CD4-positive, CD25-positive, alpha-beta regulatory T cell (primary cell): ENCODE measurements around the gene SAMD9L. TPM values are rescaled to one million over a fixed set of nuclear protein-coding genes. Genes with fewer than 3 reads are reported as not detected.
"Not testable (repeated sequence)": the region's sequence is repeated elsewhere in the genome, so short reads cannot be mapped to it uniquely, and the experiment has no call there.

Source experiments
- ATAC-seq, 2 donors: fragments of 150-1000 bp; cut with Tn5 transposase; one replicate each; pipeline ENCODE4 v1.10.0; 2021; ENCODE audit warnings: low read depth in 2 of 2, moderate number of reproducible peaks in 2 of 2, moderate library complexity in 1 of 2
- DNase-seq, 3 donors: peaks; one replicate each; pipeline versions ENCODE4 v3.0.0 to v3.0.0-alpha.2; 2012 to 2022; ENCODE audit warnings: mixed read lengths in 1 of 3
- H3K27ac ChIP-seq: one replicate; pipeline ENCODE4 v1.7.0; 2013; ENCODE audit warnings: mild to moderate bottlenecking, low read length; ENCODE audit not compliant: insufficient read depth, poor library complexity, severe bottlenecking
- H3K27me3 ChIP-seq: one replicate; pipeline ENCODE4 v1.7.0; 2013; ENCODE audit warnings: low read length; ENCODE audit not compliant: control insufficient read depth, insufficient read depth
- H3K36me3 ChIP-seq: one replicate; pipeline ENCODE4 v1.7.0; 2013; ENCODE audit warnings: mild to moderate bottlenecking, low read length, moderate library complexity; ENCODE audit not compliant: control insufficient read depth, insufficient read depth
- H3K4me1 ChIP-seq: 2 replicates; pipeline ENCODE4 v1.7.0; 2013; ENCODE audit warnings: mild to moderate bottlenecking, low read length; ENCODE audit not compliant: insufficient read depth, control insufficient read depth, poor library complexity, severe bottlenecking
- H3K4me3 ChIP-seq: one replicate; pipeline ENCODE4 v1.7.0; 2013; ENCODE audit warnings: low read depth, mild to moderate bottlenecking, low read length, moderate library complexity
- H3K9me3 ChIP-seq, 2 experiments: 1 replicate in 1 of 2; 2 replicates in 1 of 2; pipeline ENCODE4 v1.7.0; 2013; ENCODE audit warnings: low read length in 2 of 2, mild to moderate bottlenecking in 1 of 2, moderate library complexity in 1 of 2; ENCODE audit not compliant: control insufficient read depth in 2 of 2
- H3K27ac Mint-ChIP-seq, 3 donors: one replicate each; pipeline ENCODE4 v1.8.0; 2020 to 2022; ENCODE audit warnings: mild to moderate bottlenecking in 3 of 3, mixed read lengths in 3 of 3, moderate library complexity in 2 of 3
- H3K27me3 Mint-ChIP-seq: one replicate; pipeline ENCODE4 v1.8.0; 2022; ENCODE audit warnings: mild to moderate bottlenecking, mixed read lengths
- H3K36me3 Mint-ChIP-seq: one replicate; pipeline ENCODE4 v1.8.0; 2020; ENCODE audit warnings: mixed read lengths
- H3K4me1 Mint-ChIP-seq, 4 donors: one replicate each; pipeline ENCODE4 v1.8.0; 2020 to 2022; ENCODE audit warnings: mixed read lengths in 4 of 4, mild to moderate bottlenecking in 1 of 4
- H3K4me3 Mint-ChIP-seq, 4 donors: one replicate each; pipeline ENCODE4 v1.8.0; 2020 to 2022; ENCODE audit warnings: mild to moderate bottlenecking in 4 of 4, mixed read lengths in 4 of 4, moderate library complexity in 3 of 4
- H3K9me3 Mint-ChIP-seq, 7 donors: one replicate each; pipeline ENCODE4 v1.8.0; 2020 to 2022; ENCODE audit warnings: mixed read lengths in 7 of 7, mild to moderate bottlenecking in 3 of 7, moderate library complexity in 2 of 7
- polyA plus RNA-seq, 4 donors: library from polyadenylated mRNA; unstranded; fragments of 300-500 nt; fragmentation: Illumina TruSeq; gene quantifications; one replicate each; pipeline ENCODE4 v1.2.3, GENCODE V29; 2021
- total RNA-seq: library from RNA; stranded (reverse); gene quantifications from one replicate; pipeline ENCODE4 v1.2.3, GENCODE V29; 2022

SAMD9L gene
- total and polyA plus RNA-seq, 5 donors from 2014 or later, result 29.8 to 53.5 (median 46.3) TPM

- H3K4me1 ChIP-seq, H3K27ac ChIP-seq, H3K4me3 ChIP-seq, H3K36me3 ChIP-seq, H3K27ac Mint-ChIP-seq, H3K27me3 ChIP-seq, ATAC-seq, DNase-seq, H3K27me3 Mint-ChIP-seq: not testable (repeated sequence)
- peak overlapping the region in 1 of 4 donors; percentile 5 for H3K4me3 Mint-ChIP-seq
- H3K9me3 ChIP-seq, result peaks cover 17 to 20% of the 10 kb centered on the region in 2 experiments
- H3K36me3 Mint-ChIP-seq, result peaks cover 16% of the 10 kb centered on the region
- H3K9me3 Mint-ChIP-seq, result peaks cover 5 to 59% (median 17%) of the 10 kb centered on the region in 7 donors
- H3K4me1 Mint-ChIP-seq, result peaks cover 3 to 10% (median 7%) of the 10 kb centered on the region in 4 donors
These were observed 24.7 kb downstream of the SAMD9L start for GRCh38 chr7:93123532-93123931.

- Mint-ChIP-seq H3K9me3 (peaks cover 4 to 41% (median 19%) of the 10 kb centered on the region in 7 donors), H3K4me1 (peaks cover 14 to 29% (median 22%) of the 10 kb centered on the region in 4 donors), H3K36me3 (peaks cover 23% of the 10 kb centered on the region), H3K27ac (peak overlapping the region in 1 of 3 donors; percentile 53), H3K27me3 (peaks cover 4% of the 10 kb centered on the region), H3K4me3 (peak overlapping the region in 1 of 4 donors; percentile 74)
- ATAC-seq (no peak), DNase-seq (no peak)
- peaks cover 22% of the 10 kb centered on the region for H3K4me1 ChIP-seq
- no peak overlapping the region for H3K27ac ChIP-seq
- H3K4me3 ChIP-seq, result no peak overlapping the region
- H3K27me3 ChIP-seq, result no peaks in the 10 kb centered on the region
- no peaks in the 10 kb centered on the region for H3K36me3 ChIP-seq
- peaks cover 0 to 5% of the 10 kb centered on the region in 2 experiments for H3K9me3 ChIP-seq
These were observed 27.3 kb downstream of the SAMD9L start for GRCh38 chr7:93120592-93121549.

- Histone ChIP-seq H3K9me3 (peaks cover 0 to 3% of the 10 kb centered on the region in 2 experiments), H3K36me3 (peaks cover 12% of the 10 kb centered on the region)
- H3K4me3 Mint-ChIP-seq, result peak overlapping the region in 2 of 4 donors; percentile 55 to 74
These were observed 28.8 kb downstream of the SAMD9L start for GRCh38 chr7:93119191-93119905.

GRCh38 chr7:93117852-93118530 is 30.2 kb downstream of the SAMD9L start, which contains the start of gene SAMD9:
Gene SAMD9, minus strand, starts transcription at chr7:93117979. Its CDS starts 11,882 bp downstream, at chr7:93106097.
- H3K4me3 Mint-ChIP-seq, result peak within 1 kb of the TSS; percentile 87 to 91 (median 89)
- Histone ChIP-seq H3K9me3 (peaks cover 0 to 5% of the 10 kb centered on the region in 2 experiments), H3K27ac (peak within 1 kb of the TSS; percentile 89), H3K4me1 (peaks cover 39% of the 10 kb centered on the region), H3K36me3 (peaks cover 20% of the 10 kb centered on the region), H3K4me3 (peak within 1 kb of the TSS; percentile 97), H3K27me3 (no peaks in the 10 kb centered on the region)
- H3K27me3 Mint-ChIP-seq, result no peaks in the 10 kb centered on the region
- H3K36me3 Mint-ChIP-seq, result peaks cover 44% of the 10 kb centered on the region
- H3K27ac Mint-ChIP-seq, result peak within 1 kb of the TSS; percentile 89 to 98 (median 95)
- H3K4me1 Mint-ChIP-seq, result peaks cover 36 to 56% (median 43%) of the 10 kb centered on the region in 4 donors
- peaks cover 0 to 25% (median 16%) of the 10 kb centered on the region in 7 donors for H3K9me3 Mint-ChIP-seq
- DNase-seq (peak; percentile 56 to 92 (median 81)), ATAC-seq (peak; percentile 98)

More at GRCh38 chr7:93119191-93119905, 28.8 kb downstream of the SAMD9L start:
- Mint-ChIP-seq H3K4me1 (peaks cover 29 to 44% (median 36%) of the 10 kb centered on the region in 4 donors), H3K27ac (peak overlapping the region; percentile 27 to 70 (median 62)), H3K27me3 (peaks cover 4% of the 10 kb centered on the region), H3K9me3 (peaks cover 4 to 25% (median 20%) of the 10 kb centered on the region in 7 donors), H3K36me3 (peaks cover 37% of the 10 kb centered on the region)
- no peak for ATAC-seq
- Histone ChIP-seq H3K4me3 (no peak overlapping the region), H3K27ac (peak overlapping the region; percentile 9), H3K4me1 (peaks cover 37% of the 10 kb centered on the region), H3K27me3 (no peaks in the 10 kb centered on the region)
- DNase-seq, result no peak

GRCh38 chr7:93117327-93117726 is 30.9 kb downstream of the SAMD9L start:
- peak overlapping the region; percentile 89 to 98 (median 95) for H3K27ac Mint-ChIP-seq
- Histone ChIP-seq H3K36me3 (peaks cover 22% of the 10 kb centered on the region), H3K27ac (peak overlapping the region; percentile 89), H3K4me3 (peak overlapping the region; percentile 97), H3K9me3 (peaks cover 0 to 2% of the 10 kb centered on the region in 2 experiments), H3K4me1 (peaks cover 39% of the 10 kb centered on the region), H3K27me3 (no peaks in the 10 kb centered on the region)
- DNase-seq, result peak in 1 of 3 donors; percentile 20
- H3K4me3 Mint-ChIP-seq, result peak overlapping the region; percentile 87 to 91 (median 89)
- peaks cover 49% of the 10 kb centered on the region for H3K36me3 Mint-ChIP-seq
- H3K4me1 Mint-ChIP-seq, result peaks cover 34 to 61% (median 47%) of the 10 kb centered on the region in 4 donors
- H3K9me3 Mint-ChIP-seq, result peaks cover 0 to 27% (median 16%) of the 10 kb centered on the region in 7 donors
- H3K27me3 Mint-ChIP-seq, result no peaks in the 10 kb centered on the region
- ATAC-seq, result no peak

- peak overlapping the region; percentile 87 to 91 (median 89) for H3K4me3 Mint-ChIP-seq
- H3K27ac Mint-ChIP-seq, result peak overlapping the region; percentile 89 to 98 (median 95)
- peaks cover 65% of the 10 kb centered on the region for H3K36me3 Mint-ChIP-seq
- Histone ChIP-seq H3K4me1 (peaks cover 39% of the 10 kb centered on the region), H3K27ac (no peak overlapping the region), H3K36me3 (peaks cover 22% of the 10 kb centered on the region), H3K4me3 (peak overlapping the region; percentile 97), H3K27me3 (no peaks in the 10 kb centered on the region), H3K9me3 (peaks cover 0 to 2% of the 10 kb centered on the region in 2 experiments)
- peak; percentile 43 to 44 for ATAC-seq
- peaks cover 0 to 39% (median 21%) of the 10 kb centered on the region in 7 donors for H3K9me3 Mint-ChIP-seq
- peaks cover 34 to 74% (median 54%) of the 10 kb centered on the region in 4 donors for H3K4me1 Mint-ChIP-seq
- H3K27me3 Mint-ChIP-seq, result no peaks in the 10 kb centered on the region
- DNase-seq, result peak in 1 of 3 donors; percentile 49
These were observed 32.4 kb downstream of the SAMD9L start for GRCh38 chr7:93115796-93116195.
